IMR-90 (cell line): Measurements from ENCODE around the gene PTPN3. TPM values are rescaled to one million over a fixed set of nuclear protein-coding genes. Genes with fewer than 3 reads are reported as not detected.

ENCODE experiments used
- ATAC-seq: fragments of 200-7000 bp; cut with Tn5 transposase; 2 replicates; pipeline ENCODE4 v1.9.1; 2020; ENCODE audit warnings: low read depth, mild to moderate bottlenecking, moderate library complexity
- BruUV-seq: library from RNA; stranded (reverse); fragments of 400-500 nt; replicated peaks from 2 replicates; lab custom pipeline; 2021; lab: Mats Ljungman, UMichigan
- CTCF ChIA-PET: fragments of 300-600 bp; formaldehyde crosslinking; extraction: SDS; loops from one replicate; lab custom pipeline; 2021; ENCODE audit warnings: antibody characterized with exemption; lab: Yijun Ruan, JAX
- POLR2A ChIA-PET: fragments of 300-600 bp; sonication (Branson Sonifier 250); formaldehyde crosslinking; loops from one replicate; lab custom pipeline; 2022; ENCODE audit warnings: antibody characterized with exemption; ENCODE audit not compliant: unreplicated experiment; lab: Charles Lee
- DNase-seq: peaks from one replicate; pipeline ENCODE4 v3.0.0; 2013
- H2AFZ ChIP-seq: replicated peaks from 2 replicates; pipeline ENCODE3; 2013; ENCODE audit warnings: low read length, mild to moderate bottlenecking; ENCODE audit not compliant: poor library complexity
- H2AK5ac ChIP-seq: 2 replicates; pipeline ENCODE4 v1.6.1; 2013; ENCODE audit warnings: low read depth, low read length, inconsistent platforms
- H2AK9ac ChIP-seq: replicated peaks from 2 replicates; pipeline ENCODE3; 2013; ENCODE audit warnings: mild to moderate bottlenecking, low read depth, low read length, moderate library complexity; ENCODE audit not compliant: poor library complexity
- H2BK120ac ChIP-seq: 2 replicates; pipeline ENCODE4 v1.6.1; 2013; ENCODE audit warnings: low read depth, low read length, inconsistent platforms
- H2BK15ac ChIP-seq: 3 replicates; pipeline ENCODE4 v1.6.1; 2013; ENCODE audit warnings: low read depth, low read length, inconsistent platforms
- H2BK20ac ChIP-seq: 2 replicates; pipeline ENCODE4 v1.6.1; 2013; ENCODE audit warnings: low read depth, mild to moderate bottlenecking, inconsistent platforms, low read length, moderate library complexity
- H2BK5ac ChIP-seq: 2 replicates; pipeline ENCODE4 v1.6.1; 2013; ENCODE audit warnings: mild to moderate bottlenecking, low read depth, low read length, inconsistent platforms; ENCODE audit not compliant: poor library complexity, severe bottlenecking
- H3K14ac ChIP-seq: replicated peaks from 2 replicates; pipeline ENCODE4 v1.6.1; 2013; ENCODE audit warnings: low read depth, low read length, inconsistent platforms
- H3K18ac ChIP-seq: 2 replicates; pipeline ENCODE4 v1.6.1; 2013; ENCODE audit warnings: low read depth, low read length, control low read depth
- H3K23ac ChIP-seq: 2 replicates; pipeline ENCODE4 v1.6.1; 2013; ENCODE audit warnings: low read depth, low read length, inconsistent platforms
- H3K27ac ChIP-seq: 2 replicates; pipeline ENCODE4 v1.5.1; 2013; ENCODE audit warnings: mild to moderate bottlenecking, control low read depth, low read length; ENCODE audit not compliant: insufficient read depth
- H3K27me3 ChIP-seq: 2 replicates; pipeline ENCODE4 v1.6.1; 2013; ENCODE audit warnings: low read length; ENCODE audit not compliant: control insufficient read depth, insufficient read depth
- H3K36me3 ChIP-seq: 2 replicates; pipeline ENCODE4 v1.6.1; 2013; ENCODE audit warnings: low read length, mixed read lengths; ENCODE audit not compliant: control insufficient read depth, insufficient read depth
- H3K4ac ChIP-seq: 2 replicates; pipeline ENCODE4 v1.6.1; 2013; ENCODE audit warnings: low read depth, low read length, inconsistent platforms
- H3K4me1 ChIP-seq: 2 replicates; pipeline ENCODE4 v1.6.1; 2013; ENCODE audit warnings: low read length, mixed read lengths; ENCODE audit not compliant: control insufficient read depth, insufficient read depth
- H3K4me2 ChIP-seq: 2 replicates; pipeline ENCODE4 v1.6.1; 2013; ENCODE audit warnings: low read depth, mild to moderate bottlenecking, control low read depth, low read length, moderate library complexity
- H3K4me3 ChIP-seq: 2 replicates; pipeline ENCODE4 v1.5.1; 2013; ENCODE audit warnings: low read depth, mild to moderate bottlenecking, control low read depth, low read length, moderate library complexity; ENCODE audit not compliant: insufficient read depth
- H3K56ac ChIP-seq: 2 replicates; pipeline ENCODE4 v1.6.1; 2013; ENCODE audit warnings: low read length, inconsistent platforms; ENCODE audit not compliant: insufficient read depth; ENCODE audit errors: extremely low read depth
- H3K79me1 ChIP-seq, 2 experiments: 2 replicates each; pipeline ENCODE4 v1.6.1; 2013; ENCODE audit warnings: low read length in 2 of 2, inconsistent platforms in 1 of 2, low read depth in 1 of 2
- H3K9ac ChIP-seq: 2 replicates; pipeline ENCODE4 v1.6.1; 2013; ENCODE audit warnings: low read depth, low read length, control low read depth
- H3K9me1 ChIP-seq: 2 replicates; pipeline ENCODE4 v1.6.1; 2013; ENCODE audit warnings: low read length, inconsistent platforms; ENCODE audit not compliant: insufficient read depth
- H3K9me3 ChIP-seq: 2 replicates; pipeline ENCODE4 v1.6.1; 2013; ENCODE audit warnings: low read length; ENCODE audit not compliant: control insufficient read depth, insufficient read depth
- H4K20me1 ChIP-seq: 2 replicates; pipeline ENCODE4 v1.6.1; 2013; ENCODE audit warnings: low read length, inconsistent platforms; ENCODE audit not compliant: insufficient read depth
- H4K5ac ChIP-seq: 2 replicates; pipeline ENCODE4 v1.6.1; 2013; ENCODE audit warnings: mild to moderate bottlenecking, low read depth, low read length, control low read depth
- H4K8ac ChIP-seq, 2 experiments: 2 replicates each; pipeline ENCODE4 v1.6.1; 2013; ENCODE audit warnings: low read depth in 2 of 2, low read length in 2 of 2, control low read depth in 1 of 2, inconsistent platforms in 1 of 2
- H4K91ac ChIP-seq: 2 replicates; pipeline ENCODE4 v1.6.1; 2013; ENCODE audit warnings: low read depth, low read length, inconsistent platforms; ENCODE audit not compliant: insufficient read depth
- BHLHE40 ChIP-seq: fragments of 150-350 bp; IDR thresholded peaks from 2 replicates; pipeline ENCODE4 v1.6.1; 2016; ENCODE audit warnings: mild to moderate bottlenecking, low read depth, low read length
- CEBPB ChIP-seq: IDR thresholded peaks from 2 replicates; pipeline ENCODE4 v1.6.1; 2012; ENCODE audit warnings: low read depth, low read length, improper control_type of control experiment
- CHD1 ChIP-seq: IDR thresholded peaks from 2 replicates; pipeline ENCODE4 v1.6.1; 2012; ENCODE audit warnings: low read depth, low read length, improper control_type of control experiment
- FOS ChIP-seq: fragments of 150-350 bp; IDR thresholded peaks from 2 replicates; pipeline ENCODE4 v1.6.1; 2016; ENCODE audit warnings: low read depth, low read length
- MAFK ChIP-seq: IDR thresholded peaks from 2 replicates; pipeline ENCODE4 v1.6.1; 2012; ENCODE audit warnings: low read depth, low read length, improper control_type of control experiment
- MAZ ChIP-seq: IDR thresholded peaks from 2 replicates; pipeline ENCODE4 v1.6.1; 2012; ENCODE audit warnings: low read depth, mild to moderate bottlenecking, low read length, improper control_type of control experiment, moderate library complexity, borderline replicate concordance
- MXI1 ChIP-seq: IDR thresholded peaks from 2 replicates; pipeline ENCODE4 v1.6.1; 2012; ENCODE audit warnings: low read depth, mild to moderate bottlenecking, low read length, moderate library complexity, borderline replicate concordance
- NFE2L2 ChIP-seq: fragments of 150-350 bp; IDR thresholded peaks from 2 replicates; pipeline ENCODE4 v1.6.1; 2016; ENCODE audit warnings: low read depth, mild to moderate bottlenecking, low read length
- POLR2A ChIP-seq: IDR thresholded peaks from 2 replicates; pipeline ENCODE4 v1.6.1; 2012; ENCODE audit warnings: mild to moderate bottlenecking, low read depth, low read length
- RAD21 ChIP-seq: IDR thresholded peaks from 2 replicates; pipeline ENCODE4 v1.6.1; 2012; ENCODE audit warnings: low read length, improper control_type of control experiment
- RCOR1 ChIP-seq: IDR thresholded peaks from 2 replicates; pipeline ENCODE4 v1.6.1; 2012; ENCODE audit warnings: mild to moderate bottlenecking, low read length, improper control_type of control experiment; ENCODE audit not compliant: insufficient replicate concordance
- RFX5 ChIP-seq: IDR thresholded peaks from 2 replicates; pipeline ENCODE4 v1.8.0; 2012; ENCODE audit warnings: low read depth, mild to moderate bottlenecking, low read length, moderate library complexity
- SMC3 ChIP-seq: fragments of 150-350 bp; IDR thresholded peaks from 2 replicates; pipeline ENCODE4 v1.6.1; 2016; ENCODE audit warnings: low read depth, mild to moderate bottlenecking, antibody characterized with exemption, low read length, moderate library complexity
- WGBS, 2 experiments: methylation state at CpG; one replicate each; pipeline versions ENCODE4 v1.1.5 to v1.1.7; 2013; ENCODE audit warnings: missing lambda C conversion rate in 2 of 2; ENCODE audit not compliant: insufficient read length in 1 of 2; ENCODE audit errors: extremely low coverage in 2 of 2; 5-methylcytosine and 5-hydroxymethylcytosine counted together
- dilution Hi-C: fragments of 300-500 bp; cut with HindIII; formaldehyde crosslinking; loops from one replicate; pipeline ENCODE4 v1.14.3; 2018; ENCODE audit warnings: low sequenced_read_pairs; ENCODE audit not compliant: unreplicated experiment
- in situ Hi-C: fragments of 300-500 bp; cut with MboI; formaldehyde crosslinking; loops from 3 replicates; pipeline ENCODE4 v1.14.3; 2019; ENCODE audit warnings: low sequenced_read_pairs, inconsistent platforms, mixed read lengths
- intact Hi-C: fragments of 100-400 bp; cut with micrococcal nuclease; formaldehyde crosslinking; loops from 2 replicates; pipeline ENCODE4 v1.10.0; 2022
- polyA plus RNA-seq, 3 experiments: library from polyadenylated mRNA; depleted of rRNA; stranded (reverse); fragments of >200 nt; gene quantifications; 2 replicates each; pipeline ENCODE4 v1.2.3, GENCODE V29; 2012; ENCODE audit warnings: low replicate concordance in 1 of 3
- total RNA-seq: library from RNA; depleted of rRNA; stranded (reverse); fragments of >200 nt; gene quantifications from 2 replicates; pipeline ENCODE4 v1.2.3, GENCODE V29; 2012
- TF ChIP-seq, protein P1 (sequence below): fragments of 150-350 bp; IDR thresholded peaks from 2 replicates; pipeline ENCODE4 v1.6.1; 2016; ENCODE audit warnings: low read depth, mild to moderate bottlenecking, low read length, moderate library complexity, borderline replicate concordance
- TF ChIP-seq, protein P2 (sequence below): fragments of 150-350 bp; IDR thresholded peaks from 2 replicates; pipeline ENCODE4 v1.6.1; 2017; ENCODE audit warnings: mild to moderate bottlenecking, antibody characterized with exemption, low read length, low read depth
- TF ChIP-seq, protein P3 (sequence below): conservative IDR thresholded peaks from 2 replicates; pipeline ENCODE4 v1.5.1; 2012; ENCODE audit warnings: mild to moderate bottlenecking, low read depth, low read length, improper control_type of control experiment

The PTPN3 gene
- total and polyA plus RNA-seq, 2 of the 4 experiments (the other 2 are of a cell fraction) = 0.72 to 0.89 TPM

DNA sequence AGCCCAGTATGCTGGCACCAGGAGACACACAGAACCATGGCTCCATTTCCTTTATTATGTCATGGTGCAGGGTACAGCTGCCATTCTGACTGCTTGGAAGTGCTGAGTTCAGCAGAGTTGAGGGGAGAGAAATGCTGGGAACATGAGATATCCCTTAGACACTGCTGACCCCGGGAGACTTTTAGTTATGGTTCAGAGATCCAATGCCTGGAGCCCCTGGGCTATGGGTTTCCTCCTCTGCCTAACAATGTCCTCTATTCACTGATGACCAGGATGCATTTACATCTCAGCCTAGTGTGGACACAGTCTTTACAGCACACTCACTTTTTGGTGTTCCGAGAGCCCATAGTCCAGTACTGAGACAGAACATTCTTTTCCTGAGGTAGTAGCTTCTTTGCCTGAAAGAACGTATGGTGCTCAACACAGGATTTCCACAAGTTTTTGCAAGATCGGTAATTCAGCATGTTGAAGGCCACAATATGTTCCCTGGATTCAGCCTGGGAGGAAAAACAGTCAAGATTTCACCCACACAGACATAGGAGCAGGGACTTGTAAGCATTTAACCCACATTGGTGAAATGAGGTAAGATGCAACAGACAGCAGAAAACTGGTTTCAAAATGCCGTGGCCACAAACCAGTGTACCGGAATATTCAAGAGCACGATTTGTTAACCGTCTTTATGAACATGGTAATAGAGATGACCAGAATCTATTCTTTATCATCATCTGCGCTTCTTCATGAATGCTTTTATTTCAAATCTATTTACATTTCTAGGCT, 71.3 kb downstream of the PTPN3 start:
- ChIA-PET POLR2A (no interaction called here), CTCF (no interaction called here)
- dilution Hi-C loops = no loop called here
- Histone ChIP-seq H3K18ac (no peak overlapping the region), H3K79me1 (no peaks in the 10 kb centered on the region), H3K36me3 (peaks cover 4% of the 10 kb centered on the region), H3K4me1 (no peaks in the 10 kb centered on the region), H2BK5ac (no peak overlapping the region), H3K4ac (no peak overlapping the region), H3K4me2 (no peak overlapping the region), H2BK120ac (no peak overlapping the region), H4K5ac (no peak overlapping the region), H2AK9ac (no peak overlapping the region), H3K9ac (no peak overlapping the region), H2BK15ac (no peak overlapping the region), H3K56ac (no peak overlapping the region), H3K9me3 (no peaks in the 10 kb centered on the region), H4K20me1 (no peaks in the 10 kb centered on the region), H4K91ac (no peak overlapping the region), H2AFZ (no peak overlapping the region), H4K8ac (no peak overlapping the region), H2BK20ac (no peak overlapping the region), H3K27me3 (no peaks in the 10 kb centered on the region), H3K27ac (no peak overlapping the region), H2AK5ac (no peak overlapping the region), H3K23ac (no peak overlapping the region), H3K14ac (no peak overlapping the region), H3K9me1 (no peaks in the 10 kb centered on the region), H3K4me3 (no peak overlapping the region)
- no TSS peak for BruUV-seq
- TF ChIP-seq MXI1 (no peak), BHLHE40 (no peak), MAZ (no peak), RCOR1 (no peak), MAFK (no peak), NFE2L2 (no peak), POLR2A (no peak), RAD21 (no peak), CHD1 (no peak), CEBPB (no peak), RFX5 (no peak), SMC3 (no peak), FOS (no peak)
- TF ChIP-seq, protein P1, sequence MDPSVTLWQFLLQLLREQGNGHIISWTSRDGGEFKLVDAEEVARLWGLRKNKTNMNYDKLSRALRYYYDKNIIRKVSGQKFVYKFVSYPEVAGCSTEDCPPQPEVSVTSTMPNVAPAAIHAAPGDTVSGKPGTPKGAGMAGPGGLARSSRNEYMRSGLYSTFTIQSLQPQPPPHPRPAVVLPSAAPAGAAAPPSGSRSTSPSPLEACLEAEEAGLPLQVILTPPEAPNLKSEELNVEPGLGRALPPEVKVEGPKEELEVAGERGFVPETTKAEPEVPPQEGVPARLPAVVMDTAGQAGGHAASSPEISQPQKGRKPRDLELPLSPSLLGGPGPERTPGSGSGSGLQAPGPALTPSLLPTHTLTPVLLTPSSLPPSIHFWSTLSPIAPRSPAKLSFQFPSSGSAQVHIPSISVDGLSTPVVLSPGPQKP = no peak
- TF ChIP-seq, protein P2, sequence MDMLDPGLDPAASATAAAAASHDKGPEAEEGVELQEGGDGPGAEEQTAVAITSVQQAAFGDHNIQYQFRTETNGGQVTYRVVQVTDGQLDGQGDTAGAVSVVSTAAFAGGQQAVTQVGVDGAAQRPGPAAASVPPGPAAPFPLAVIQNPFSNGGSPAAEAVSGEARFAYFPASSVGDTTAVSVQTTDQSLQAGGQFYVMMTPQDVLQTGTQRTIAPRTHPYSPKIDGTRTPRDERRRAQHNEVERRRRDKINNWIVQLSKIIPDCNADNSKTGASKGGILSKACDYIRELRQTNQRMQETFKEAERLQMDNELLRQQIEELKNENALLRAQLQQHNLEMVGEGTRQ = no peak
- TF ChIP-seq, protein P3, sequence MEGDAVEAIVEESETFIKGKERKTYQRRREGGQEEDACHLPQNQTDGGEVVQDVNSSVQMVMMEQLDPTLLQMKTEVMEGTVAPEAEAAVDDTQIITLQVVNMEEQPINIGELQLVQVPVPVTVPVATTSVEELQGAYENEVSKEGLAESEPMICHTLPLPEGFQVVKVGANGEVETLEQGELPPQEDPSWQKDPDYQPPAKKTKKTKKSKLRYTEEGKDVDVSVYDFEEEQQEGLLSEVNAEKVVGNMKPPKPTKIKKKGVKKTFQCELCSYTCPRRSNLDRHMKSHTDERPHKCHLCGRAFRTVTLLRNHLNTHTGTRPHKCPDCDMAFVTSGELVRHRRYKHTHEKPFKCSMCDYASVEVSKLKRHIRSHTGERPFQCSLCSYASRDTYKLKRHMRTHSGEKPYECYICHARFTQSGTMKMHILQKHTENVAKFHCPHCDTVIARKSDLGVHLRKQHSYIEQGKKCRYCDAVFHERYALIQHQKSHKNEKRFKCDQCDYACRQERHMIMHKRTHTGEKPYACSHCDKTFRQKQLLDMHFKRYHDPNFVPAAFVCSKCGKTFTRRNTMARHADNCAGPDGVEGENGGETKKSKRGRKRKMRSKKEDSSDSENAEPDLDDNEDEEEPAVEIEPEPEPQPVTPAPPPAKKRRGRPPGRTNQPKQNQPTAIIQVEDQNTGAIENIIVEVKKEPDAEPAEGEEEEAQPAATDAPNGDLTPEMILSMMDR = no peak
- ATAC-seq = no peak
- no CpG with 5 or more reads among the region's 9 CpGs for WGBS, 2 experiments
- intact Hi-C loops = no loop called here
- in situ Hi-C loops = no loop called here
- DNase-seq = no peak
